Measurements from ENCODE around the gene NACAD. TPM values are rescaled to one million over a fixed set of nuclear protein-coding genes. Genes with fewer than 3 reads are reported as not detected.
A peak's percentile ranks its signal among the peaks of the same experiment; 100 is the strongest.
"Not testable (repeated sequence)": the region's sequence is repeated elsewhere in the genome, so short reads cannot be mapped to it uniquely, and the experiment has no call there.

NACAD gene
- total RNA-seq, 1 experiment from 2014 or later, result not detected

GRCh38 chr7:45122975-45123860 lies 34.4 kb upstream of the NACAD start:
- Histone ChIP-seq H3K36me3 (no peaks in the 10 kb centered on the region), H3K27me3 (no peaks in the 10 kb centered on the region), H3K9me3 (no peaks in the 10 kb centered on the region), H3K4me3 (no peak overlapping the region)
- DNase-seq, result no peak

DNA sequence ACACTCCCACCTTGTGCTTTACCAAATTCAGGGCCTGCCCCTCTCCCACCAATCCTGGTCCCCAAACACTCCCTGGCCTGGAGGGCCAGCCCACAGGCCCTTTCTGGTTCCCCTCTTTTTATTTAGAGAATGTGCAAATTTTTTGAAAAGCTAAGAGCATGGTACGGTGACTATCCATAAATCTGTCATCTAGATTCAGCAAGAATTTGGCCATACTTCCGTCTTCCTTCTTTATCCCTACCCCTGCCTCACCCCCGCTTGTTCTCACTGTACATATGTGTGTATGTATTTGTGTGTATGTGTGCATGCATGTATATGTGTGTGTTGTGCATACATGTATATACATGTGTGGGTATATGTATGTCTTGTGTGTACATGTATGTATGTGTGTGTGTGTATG lies 30.8 kb upstream of the NACAD start:
- no peak for DNase-seq
- Histone ChIP-seq H3K27me3 (no peaks in the 10 kb centered on the region), H3K36me3 (no peaks in the 10 kb centered on the region), H3K4me3 (no peak overlapping the region), H3K9me3 (no peaks in the 10 kb centered on the region)

DNA sequence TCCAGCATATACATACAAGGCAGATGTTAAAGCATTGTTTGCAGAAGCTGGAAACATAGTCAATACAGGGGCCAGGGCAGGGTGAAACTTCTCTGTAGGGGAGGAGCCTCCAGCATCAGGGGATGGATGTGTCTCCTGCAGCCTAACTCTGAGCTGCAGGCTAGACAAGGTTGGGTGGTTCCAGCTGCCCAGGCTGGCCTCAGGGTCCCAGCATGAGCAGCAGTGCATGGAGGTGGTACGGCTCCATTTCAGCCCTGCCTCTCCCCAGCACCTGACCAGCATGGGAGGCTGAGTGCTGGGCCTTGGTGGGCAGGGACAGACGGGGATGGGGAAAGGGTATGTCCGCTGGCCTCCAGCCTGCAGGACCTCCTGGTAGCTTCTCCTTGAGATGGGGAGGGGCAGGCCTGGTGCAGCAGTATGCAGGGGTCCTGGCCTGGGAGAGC lies 30.1 kb upstream of the NACAD start:
- Histone ChIP-seq H3K27me3 (no peaks in the 10 kb centered on the region; the same call in 1 of the 2 replicates), H3K36me3 (no peaks in the 10 kb centered on the region)

DNA sequence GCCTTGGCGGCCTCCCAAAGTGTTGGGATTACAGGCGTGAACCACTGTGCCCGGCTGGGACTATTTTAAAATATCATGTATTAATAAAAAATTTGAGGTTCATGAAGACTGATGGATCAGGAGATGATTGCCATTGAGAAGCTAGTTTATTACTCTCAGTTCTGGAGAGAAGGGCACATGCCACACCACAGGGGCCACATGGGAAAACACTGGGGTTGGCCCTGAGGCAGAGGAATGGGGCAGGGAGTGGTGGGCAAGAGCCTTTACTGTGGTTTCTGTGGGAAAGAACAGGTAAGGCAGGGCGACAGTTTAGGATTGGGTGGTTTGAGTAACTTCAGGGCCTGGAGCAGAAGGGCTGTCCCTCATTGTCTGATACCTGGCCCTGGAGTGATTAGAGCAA lies 29.5 kb upstream of the NACAD start:
- Histone ChIP-seq H3K9me3 (no peaks in the 10 kb centered on the region), H3K4me3 (no peak overlapping the region), H3K36me3 (no peaks in the 10 kb centered on the region), H3K27me3 (no peaks in the 10 kb centered on the region; the same call in 1 of the 2 replicates)
- no peak for DNase-seq

More for the DNA sequence above, 30.1 kb upstream of the NACAD start:
- Histone ChIP-seq H3K9me3 (no peaks in the 10 kb centered on the region), H3K4me3 (no peak overlapping the region)
- no peak for DNase-seq

DNA sequence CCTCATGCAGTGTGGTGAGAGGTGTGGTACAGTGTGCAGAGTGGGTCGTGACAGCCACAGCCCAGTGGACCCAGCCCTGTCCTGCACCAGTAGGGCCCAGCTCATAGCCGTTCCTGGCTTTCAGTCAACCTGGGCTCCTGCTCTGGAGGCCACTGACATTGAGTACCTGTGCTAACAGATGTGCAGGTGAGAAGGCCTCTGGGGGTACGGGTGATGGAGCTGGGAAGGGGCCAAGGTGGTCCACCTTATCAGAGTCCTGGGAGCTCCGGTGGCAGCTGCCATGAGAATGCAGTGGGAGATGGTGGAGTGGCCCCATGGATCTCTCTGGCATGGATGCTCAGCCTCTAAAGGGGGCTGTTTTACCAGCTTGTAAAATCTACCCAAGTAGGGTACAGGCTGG lies 28.8 kb upstream of the NACAD start:
- no peak for DNase-seq
- no peaks in the 10 kb centered on the region for H3K36me3 ChIP-seq
- no peaks in the 10 kb centered on the region for H3K9me3 ChIP-seq
- no peaks in the 10 kb centered on the region; the same call in 1 of the 2 replicates for H3K27me3 ChIP-seq
- no peak overlapping the region for H3K4me3 ChIP-seq

DNA sequence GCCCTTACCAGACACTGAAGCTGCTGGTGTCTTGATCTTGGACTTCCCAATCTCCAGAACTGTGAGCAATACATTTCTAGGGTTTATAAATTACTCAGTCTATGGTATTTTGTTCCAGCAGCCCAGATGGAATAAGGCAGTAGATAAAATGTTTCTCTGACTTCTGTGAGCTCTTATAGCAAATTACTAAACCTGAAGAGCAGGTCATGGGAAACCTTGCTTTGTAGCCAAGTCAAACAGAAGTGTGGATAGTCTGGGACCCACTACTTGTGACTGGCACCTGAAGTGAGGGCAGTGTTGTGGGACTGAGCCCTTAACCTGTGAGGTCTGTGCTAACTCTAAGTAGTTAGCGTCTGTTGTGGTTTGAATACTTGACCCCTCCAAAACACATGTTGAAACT lies 27.3 kb upstream of the NACAD start:
- H3K27me3 ChIP-seq, result no peaks in the 10 kb centered on the region; the same call in 1 of the 2 replicates
- DNase-seq, result no peak
- H3K9me3 ChIP-seq, result no peaks in the 10 kb centered on the region
- 0 out of 2 replicates have a peak, but pooled peaks cover 4% of the 10 kb centered on the region for H3K36me3 ChIP-seq
- H3K4me3 ChIP-seq, result no peak overlapping the region

DNA sequence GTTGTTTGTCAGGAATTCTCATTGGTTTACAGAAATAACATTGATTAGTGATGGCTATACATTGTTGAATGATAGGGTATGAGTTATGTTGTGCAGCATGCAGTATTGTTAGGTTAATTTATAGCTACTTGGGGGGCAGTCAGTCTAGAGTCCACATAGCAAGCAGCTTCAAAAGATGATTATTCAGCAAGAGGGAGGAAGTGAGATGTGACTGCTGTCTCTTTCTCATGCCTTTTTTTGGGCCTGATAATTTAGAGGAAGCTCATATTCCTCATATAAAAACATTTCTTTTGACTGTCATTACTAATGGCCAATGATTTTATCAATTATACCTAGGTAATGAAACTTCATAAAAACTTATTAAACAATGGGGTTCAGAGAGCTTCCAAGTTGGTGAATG lies 26.2 kb upstream of the NACAD start:
- Histone ChIP-seq H3K27me3 (no peaks in the 10 kb centered on the region; the same call in 1 of the 2 replicates), H3K9me3 (no peaks in the 10 kb centered on the region), H3K36me3 (peaks cover 8% of the 10 kb centered on the region), H3K4me3 (no peak overlapping the region)
- no peak for DNase-seq

DNA sequence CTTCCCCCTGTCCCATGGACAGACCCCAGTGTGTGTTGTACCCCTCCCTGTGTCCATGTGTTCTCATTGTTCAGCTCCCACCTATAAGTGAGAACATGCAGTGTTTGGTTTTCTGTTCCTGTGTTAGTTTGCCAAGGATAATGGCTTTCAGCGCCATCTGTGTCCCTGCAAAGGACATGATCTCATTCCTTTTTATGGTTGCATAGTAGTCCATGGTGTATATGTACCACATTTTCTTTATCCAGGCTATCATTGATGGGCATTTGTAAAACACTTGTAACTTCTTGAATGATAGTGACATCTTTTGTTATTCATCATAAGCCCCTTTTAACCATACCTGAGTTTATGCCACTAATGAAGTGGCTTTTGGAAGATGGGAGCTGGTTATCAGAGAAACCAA lies 25.5 kb upstream of the NACAD start:
- not testable (repeated sequence) for H3K27me3 ChIP-seq, DNase-seq, H3K9me3 ChIP-seq, H3K4me3 ChIP-seq
- H3K36me3 ChIP-seq, result peaks cover 13% of the 10 kb centered on the region

GRCh38 chr7:45112648-45113047 lies 23.9 kb upstream of the NACAD start:
- Histone ChIP-seq H3K4me3 (peak overlapping the region; percentile 87; the same call in 1 of the 2 replicates), H3K36me3 (peaks cover 29% of the 10 kb centered on the region), H3K27me3 (no peaks in the 10 kb centered on the region; the same call in 1 of the 2 replicates), H3K9me3 (no peaks in the 10 kb centered on the region)
- no peak for DNase-seq

- Histone ChIP-seq H3K27me3 (no peaks in the 10 kb centered on the region; the same call in 1 of the 2 replicates), H3K36me3 (peaks cover 40% of the 10 kb centered on the region), H3K9me3 (no peaks in the 10 kb centered on the region), H3K4me3 (peak within 1 kb of the TSS; percentile 87)
- peak; percentile 94 for DNase-seq
Measured at GRCh38 chr7:45111298-45112223, 22.8 kb upstream of the NACAD start, which contains the start of gene TBRG4. Gene TBRG4 (minus strand): TSS chr7:45111697. CDS start chr7:45109237, 2,460 bp downstream.

- H3K36me3 ChIP-seq, result peaks cover 66% of the 10 kb centered on the region
- no peak overlapping the region for H3K4me3 ChIP-seq
- no peaks in the 10 kb centered on the region for H3K9me3 ChIP-seq
- H3K27me3 ChIP-seq, result no peaks in the 10 kb centered on the region
- no peak for DNase-seq
Measured at GRCh38 chr7:45108863-45109262, 20.1 kb upstream of the NACAD start.

DNA sequence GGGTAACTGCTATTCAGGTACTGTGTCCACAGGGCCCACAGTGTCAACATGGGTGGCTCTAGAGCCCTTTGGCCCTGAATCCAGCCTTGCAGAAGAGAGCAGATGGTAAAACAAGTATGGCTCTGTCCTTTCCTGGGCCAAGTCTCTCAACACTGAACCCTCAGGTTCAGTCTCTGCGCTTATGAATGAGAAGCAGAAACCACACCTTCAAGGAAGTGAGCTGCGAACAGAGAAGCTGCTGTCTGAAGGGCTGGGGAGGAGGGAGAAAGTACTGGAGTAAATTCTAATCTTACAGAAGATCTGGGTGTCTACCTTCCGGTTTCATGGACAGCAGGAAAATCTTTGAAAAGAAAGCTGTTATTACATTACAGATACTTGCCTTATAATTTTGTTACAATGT lies 18.6 kb upstream of the NACAD start:
- DNase-seq, result no peak
- Histone ChIP-seq H3K27me3 (no peaks in the 10 kb centered on the region), H3K4me3 (no peak overlapping the region), H3K36me3 (peaks cover 80% of the 10 kb centered on the region), H3K9me3 (no peaks in the 10 kb centered on the region)

- no peak for DNase-seq
- Histone ChIP-seq H3K27me3 (no peaks in the 10 kb centered on the region), H3K36me3 (peaks cover 85% of the 10 kb centered on the region), H3K9me3 (no peaks in the 10 kb centered on the region), H3K4me3 (no peak overlapping the region)
Measured at GRCh38 chr7:45106820-45107219, 18.1 kb upstream of the NACAD start.

GRCh38 chr7:45105588-45106188 lies 16.9 kb upstream of the NACAD start:
- no peaks in the 10 kb centered on the region for H3K27me3 ChIP-seq
- H3K9me3 ChIP-seq, result no peaks in the 10 kb centered on the region
- H3K4me3 ChIP-seq, result no peak overlapping the region
- no peak for DNase-seq
- peaks cover 92% of the 10 kb centered on the region for H3K36me3 ChIP-seq

- peaks cover 96% of the 10 kb centered on the region for H3K36me3 ChIP-seq
- no peak for DNase-seq
Measured at GRCh38 chr7:45104844-45105587, 16.2 kb upstream of the NACAD start.

More at GRCh38 chr7:45104844-45105587, 16.2 kb upstream of the NACAD start:
- no peak overlapping the region for H3K4me3 ChIP-seq
- H3K27me3 ChIP-seq, result no peaks in the 10 kb centered on the region
- H3K9me3 ChIP-seq, result no peaks in the 10 kb centered on the region

Measured in MG63 (cell line).